Subcutaneous abdominal adipose tissue (tissue), 5 donors: ENCODE data around the gene CHAD.

Source experiments
- H3K27ac ChIP-seq: one replicate; pipeline ENCODE4 v1.7.0; 2013; ENCODE audit warnings: low read depth, mild to moderate bottlenecking, inconsistent platforms, low read length, moderate library complexity
- H3K27me3 ChIP-seq, 5 donors: one replicate each; pipeline ENCODE4 v1.7.0; 2013; ENCODE audit warnings: low read length in 5 of 5, inconsistent platforms in 1 of 5; ENCODE audit not compliant: control insufficient read depth in 5 of 5, insufficient read depth in 4 of 5
- H3K36me3 ChIP-seq, 5 donors: one replicate each; pipeline ENCODE4 v1.7.0; 2013; ENCODE audit warnings: low read length in 5 of 5; ENCODE audit not compliant: control insufficient read depth in 5 of 5, insufficient read depth in 5 of 5
- H3K4me1 ChIP-seq, 5 donors: one replicate each; pipeline ENCODE4 v1.7.0; 2013; ENCODE audit warnings: low read length in 5 of 5, mild to moderate bottlenecking in 3 of 5, moderate library complexity in 1 of 5; ENCODE audit not compliant: control insufficient read depth in 5 of 5, insufficient read depth in 5 of 5
- H3K4me3 ChIP-seq, 5 donors: one replicate each; pipeline ENCODE4 v1.7.0; 2013; ENCODE audit warnings: low read length in 5 of 5, low read depth in 1 of 5
- H3K9ac ChIP-seq, 5 donors: one replicate each; pipeline ENCODE4 v1.7.0; 2013; ENCODE audit warnings: low read length in 5 of 5, mild to moderate bottlenecking in 4 of 5, moderate library complexity in 3 of 5
- H3K9me3 ChIP-seq, 5 donors: one replicate each; pipeline ENCODE4 v1.7.0; 2013; ENCODE audit warnings: low read length in 5 of 5; ENCODE audit not compliant: control insufficient read depth in 5 of 5
- donor health status: healthy.
- donor health status: healthy.
- donor health status: healthy.
- donor health status: healthy.
- donor health status: healthy.

The CHAD gene

DNA sequence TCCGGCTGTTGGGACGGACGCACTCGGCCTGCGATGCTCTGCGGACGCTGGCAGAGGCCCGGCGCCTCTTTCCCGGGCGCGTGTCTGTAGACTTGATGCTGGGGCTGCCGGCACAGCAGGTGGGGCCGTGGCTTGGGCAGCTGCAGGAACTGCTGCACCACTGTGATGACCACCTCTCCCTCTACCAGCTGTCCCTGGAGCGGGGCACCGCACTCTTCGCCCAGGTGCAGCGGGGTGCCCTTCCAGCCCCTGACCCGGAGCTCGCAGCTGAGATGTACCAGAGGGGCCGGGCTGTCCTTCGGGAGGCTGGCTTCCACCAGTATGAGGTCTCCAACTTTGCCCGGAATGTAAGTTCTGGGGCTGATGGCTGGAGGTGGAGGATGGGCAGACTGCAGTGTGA, 13.4 kb upstream of the CHAD start:
- Histone ChIP-seq H3K36me3 (peaks cover 4 to 40% (median 33%) of the 10 kb centered on the region in 5 donors), H3K27ac (peak overlapping the region; percentile 85), H3K4me1 (peaks cover 12 to 49% (median 42%) of the 10 kb centered on the region in 5 donors)

DNA sequence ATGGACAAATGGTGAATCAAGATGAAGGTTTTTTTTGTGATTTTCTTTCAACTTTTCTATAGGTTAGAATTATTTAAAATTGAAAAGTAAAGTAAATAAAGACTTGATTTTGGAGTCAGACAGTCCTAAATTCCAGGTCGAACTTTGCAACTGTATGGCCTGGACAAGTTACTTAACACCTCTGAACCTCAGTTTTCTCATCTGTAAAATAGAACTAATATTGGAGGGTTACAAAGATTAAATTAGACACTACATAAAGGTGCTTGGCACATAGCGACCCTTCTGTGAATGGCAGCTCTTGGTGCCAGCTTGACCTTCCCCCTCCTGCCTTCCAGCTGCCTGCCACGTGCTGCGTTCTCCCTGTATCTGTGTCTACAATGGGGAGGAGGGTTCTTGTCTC, 13.0 kb upstream of the CHAD start:
- Histone ChIP-seq H3K27me3 (no peaks in the 10 kb centered on the region), H3K4me1 (peaks cover 12 to 49% (median 42%) of the 10 kb centered on the region in 5 donors), H3K4me3 (no peak overlapping the region), H3K9me3 (no peaks in the 10 kb centered on the region), H3K36me3 (peaks cover 4 to 37% (median 32%) of the 10 kb centered on the region in 5 donors), H3K9ac (peak overlapping the region in 3 of 5 donors; percentile 4 to 26 (median 8)), H3K27ac (peak overlapping the region; percentile 85)

More for the DNA sequence above, 13.4 kb upstream of the CHAD start:
- H3K4me3 ChIP-seq, result no peak overlapping the region
- no peaks in the 10 kb centered on the region for H3K9me3 ChIP-seq
- H3K9ac ChIP-seq, result peak overlapping the region in 3 of 5 donors; percentile 4 to 68 (median 8)
- H3K27me3 ChIP-seq, result no peaks in the 10 kb centered on the region

DNA sequence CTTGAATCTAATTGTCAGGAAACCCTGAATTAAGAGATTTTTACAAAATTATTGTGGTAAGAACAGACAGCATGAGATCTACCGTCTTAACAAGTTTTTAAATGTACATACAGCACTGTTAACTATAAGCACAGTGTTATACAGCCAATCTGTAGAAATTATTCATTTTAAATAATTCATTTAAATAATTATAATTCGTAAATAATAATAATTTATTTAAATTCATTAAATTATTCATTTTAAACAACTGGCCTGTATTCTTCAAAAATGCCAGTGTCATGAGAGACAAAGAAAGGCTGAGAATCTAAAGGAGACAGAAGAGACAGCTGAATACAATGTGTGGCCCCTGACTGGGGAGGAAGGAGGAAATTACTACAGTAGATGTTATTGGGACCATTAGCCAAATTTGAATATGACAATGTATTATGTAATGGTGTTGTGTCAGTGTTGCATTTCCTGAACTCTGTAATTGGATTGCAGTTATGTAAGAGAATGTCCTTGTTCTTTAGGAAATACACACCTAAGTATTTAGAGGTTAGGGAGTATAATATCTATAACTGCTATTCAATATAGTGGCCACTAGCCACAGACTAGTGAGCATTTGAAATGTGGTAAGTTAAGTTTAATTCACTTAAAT, 12.3 kb upstream of the CHAD start:
- H3K4me1 ChIP-seq, result peaks cover 12 to 49% (median 42%) of the 10 kb centered on the region in 5 donors
- no peak overlapping the region for H3K4me3 ChIP-seq
- no peaks in the 10 kb centered on the region for H3K9me3 ChIP-seq
- peak overlapping the region in 2 of 5 donors; percentile 9 to 14 for H3K9ac ChIP-seq
- H3K27me3 ChIP-seq, result no peaks in the 10 kb centered on the region
- H3K36me3 ChIP-seq, result peaks cover 4 to 35% (median 32%) of the 10 kb centered on the region in 5 donors
- H3K27ac ChIP-seq, result peak overlapping the region; percentile 86

DNA sequence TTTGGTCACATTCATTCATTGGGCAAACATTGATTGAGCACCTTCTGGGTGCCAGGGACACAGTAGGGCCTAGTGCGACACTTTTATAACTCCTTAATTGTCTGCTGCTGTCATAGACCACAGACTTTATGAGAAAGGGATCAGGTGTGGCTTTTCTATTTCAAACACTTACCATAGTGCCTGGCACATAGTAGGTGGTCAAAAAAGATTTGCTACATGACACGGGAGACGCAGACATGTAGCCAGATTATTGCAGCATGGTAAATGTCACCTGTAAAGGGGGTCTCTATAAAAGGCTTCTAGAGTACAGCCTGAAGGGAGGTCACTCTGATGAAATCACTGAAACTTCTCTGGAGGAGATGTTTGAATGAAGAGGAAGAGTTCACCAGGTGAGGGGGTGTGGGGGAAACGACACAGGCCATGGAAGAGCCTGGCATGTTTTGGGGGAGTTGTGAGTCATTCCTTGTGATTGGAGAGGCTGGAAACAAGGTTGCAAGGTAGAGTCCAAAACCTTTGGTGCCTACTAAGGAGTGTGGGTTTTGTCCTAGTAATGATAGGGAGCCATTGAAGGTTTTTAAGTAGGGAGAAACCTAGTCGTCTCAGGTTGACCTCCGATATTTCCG, 11.6 kb upstream of the CHAD start:
- no peaks in the 10 kb centered on the region for H3K9me3 ChIP-seq
- H3K27ac ChIP-seq, result peak overlapping the region; percentile 86
- H3K36me3 ChIP-seq, result peaks cover 3 to 28% (median 25%) of the 10 kb centered on the region in 5 donors
- H3K4me3 ChIP-seq, result peak overlapping the region in 2 of 5 donors; percentile 47 to 77
- peaks cover 12 to 49% (median 42%) of the 10 kb centered on the region in 5 donors for H3K4me1 ChIP-seq
- H3K9ac ChIP-seq, result peak overlapping the region in 3 of 5 donors; percentile 9 to 59 (median 35)
- H3K27me3 ChIP-seq, result no peaks in the 10 kb centered on the region

DNA sequence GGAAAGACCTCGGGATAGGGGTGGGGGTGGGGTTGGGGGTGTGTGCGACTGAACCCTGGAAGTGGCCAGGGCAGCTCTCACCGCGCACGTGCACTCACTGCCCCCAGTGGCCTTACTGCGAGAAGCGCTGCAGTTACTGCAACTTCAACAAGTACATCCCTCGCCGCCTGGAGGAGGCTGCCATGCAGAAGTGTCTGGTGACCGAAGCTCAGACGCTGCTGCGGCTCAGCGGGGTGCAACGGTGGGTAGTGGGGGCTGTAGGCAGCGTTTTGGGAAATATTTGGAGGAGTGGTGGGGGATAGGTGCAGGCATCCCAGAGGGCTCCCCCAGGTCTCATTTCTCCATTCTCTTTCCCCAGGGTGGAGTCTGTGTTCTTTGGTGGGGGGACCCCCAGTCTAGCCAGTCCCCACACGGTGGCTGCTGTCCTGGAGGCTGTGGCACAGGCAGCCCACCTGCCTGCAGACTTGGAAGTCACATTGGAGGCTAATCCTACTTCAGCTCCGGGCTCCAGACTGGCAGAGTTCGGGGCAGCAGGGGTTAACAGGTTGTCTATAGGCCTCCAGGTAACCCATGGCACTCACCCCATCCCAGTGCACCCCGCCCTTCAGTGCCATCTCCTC, 11.0 kb upstream of the CHAD start:
- Histone ChIP-seq H3K9ac (peak overlapping the region in 2 of 5 donors; percentile 53 to 88), H3K9me3 (no peaks in the 10 kb centered on the region), H3K4me3 (peak overlapping the region; percentile 77 to 91 (median 83)), H3K4me1 (peaks cover 12 to 49% (median 42%) of the 10 kb centered on the region in 5 donors), H3K36me3 (peaks cover 0 to 23% (median 21%) of the 10 kb centered on the region in 5 donors), H3K27ac (peak overlapping the region; percentile 86), H3K27me3 (no peaks in the 10 kb centered on the region)

DNA sequence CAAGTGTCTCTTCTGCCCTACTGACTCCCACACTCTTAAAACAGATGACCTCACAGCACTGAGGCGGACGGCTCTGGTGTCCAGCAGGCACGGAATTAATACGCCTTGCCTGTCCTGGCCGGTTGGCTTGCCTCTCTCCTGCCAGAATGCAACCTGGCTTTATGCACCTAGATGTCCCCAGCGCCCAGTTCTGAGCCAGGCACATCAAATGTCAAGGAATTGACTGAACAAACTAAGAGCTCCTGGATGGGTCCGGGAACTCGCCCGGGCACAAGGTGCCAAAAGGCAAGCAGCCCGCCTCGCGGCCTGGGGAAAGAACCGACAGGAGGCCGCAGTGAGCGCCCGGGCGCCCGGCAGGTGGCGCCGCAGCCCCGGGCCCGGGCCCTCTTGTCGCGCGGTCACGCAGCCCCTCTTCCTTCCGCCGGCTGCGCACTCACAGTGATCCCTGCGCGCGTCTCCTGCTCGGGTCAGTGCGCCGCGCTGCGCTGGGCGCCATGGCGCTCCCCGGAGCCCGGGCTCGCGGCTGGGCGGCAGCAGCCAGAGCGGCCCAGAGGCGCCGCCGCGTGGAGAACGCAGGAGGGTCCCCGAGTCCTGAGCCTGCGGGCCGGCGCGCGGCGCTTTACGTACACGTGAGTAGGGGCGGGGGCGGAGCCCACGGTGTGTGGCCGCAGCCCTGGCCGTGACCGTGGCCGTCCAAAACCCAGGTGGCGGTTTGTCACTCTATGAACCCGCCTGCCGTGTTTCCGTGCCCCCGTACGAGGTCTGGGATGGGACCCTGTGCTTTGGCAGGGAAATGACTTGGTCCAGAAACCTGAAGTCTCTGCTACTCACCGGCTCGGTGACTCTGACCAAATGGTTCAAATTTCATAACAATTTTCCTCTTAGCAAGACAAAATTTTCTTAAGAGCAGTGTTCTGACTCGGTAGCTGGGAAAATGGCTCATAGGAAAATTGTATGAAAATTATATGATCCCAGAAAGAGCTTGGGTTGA, 10.0 kb upstream of the CHAD start, which contains the start of gene RSAD1:
RSAD1 (plus strand) TSS at position 470 of the 991 bp plus-strand sequence; CDS start at position 495, 25 bp downstream.
- Histone ChIP-seq H3K4me3 (peak within 1 kb of the TSS; percentile 77 to 91 (median 83)), H3K27me3 (no peaks in the 10 kb centered on the region), H3K9me3 (no peaks in the 10 kb centered on the region), H3K36me3 (peaks cover 0 to 23% (median 19%) of the 10 kb centered on the region in 5 donors), H3K4me1 (peaks cover 12 to 41% (median 35%) of the 10 kb centered on the region in 5 donors), H3K27ac (peak within 1 kb of the TSS; percentile 86), H3K9ac (peak within 1 kb of the TSS; percentile 71 to 88 (median 80))

DNA sequence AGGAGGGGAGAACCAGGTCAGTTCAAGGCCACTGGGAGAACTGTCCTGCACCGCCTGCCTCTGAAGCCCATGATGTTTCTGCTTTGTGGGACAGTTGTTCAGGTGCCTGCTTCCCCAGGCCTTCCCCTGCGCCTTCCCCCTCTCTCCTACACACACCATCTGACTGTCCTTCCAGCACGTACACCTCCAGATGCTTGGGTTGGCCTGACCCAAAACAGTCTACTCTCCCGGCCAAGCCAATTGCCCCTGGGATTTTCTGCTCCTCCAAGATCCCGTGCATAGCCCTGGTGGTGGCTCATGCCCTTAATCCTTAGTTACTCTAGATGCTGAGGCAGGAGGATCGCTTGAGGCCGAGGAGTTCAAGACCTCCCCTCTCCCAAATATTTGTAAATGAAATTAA, 9.3 kb upstream of the CHAD start:
- Histone ChIP-seq H3K9me3 (no peaks in the 10 kb centered on the region), H3K27ac (peak overlapping the region; percentile 86), H3K9ac (peak overlapping the region; percentile 32 to 88 (median 78)), H3K27me3 (no peaks in the 10 kb centered on the region), H3K4me1 (peaks cover 12 to 34% (median 29%) of the 10 kb centered on the region in 5 donors), H3K4me3 (peak overlapping the region in 4 of 5 donors; percentile 65 to 91 (median 80)), H3K36me3 (peaks cover 3 to 25% (median 21%) of the 10 kb centered on the region in 5 donors)

DNA sequence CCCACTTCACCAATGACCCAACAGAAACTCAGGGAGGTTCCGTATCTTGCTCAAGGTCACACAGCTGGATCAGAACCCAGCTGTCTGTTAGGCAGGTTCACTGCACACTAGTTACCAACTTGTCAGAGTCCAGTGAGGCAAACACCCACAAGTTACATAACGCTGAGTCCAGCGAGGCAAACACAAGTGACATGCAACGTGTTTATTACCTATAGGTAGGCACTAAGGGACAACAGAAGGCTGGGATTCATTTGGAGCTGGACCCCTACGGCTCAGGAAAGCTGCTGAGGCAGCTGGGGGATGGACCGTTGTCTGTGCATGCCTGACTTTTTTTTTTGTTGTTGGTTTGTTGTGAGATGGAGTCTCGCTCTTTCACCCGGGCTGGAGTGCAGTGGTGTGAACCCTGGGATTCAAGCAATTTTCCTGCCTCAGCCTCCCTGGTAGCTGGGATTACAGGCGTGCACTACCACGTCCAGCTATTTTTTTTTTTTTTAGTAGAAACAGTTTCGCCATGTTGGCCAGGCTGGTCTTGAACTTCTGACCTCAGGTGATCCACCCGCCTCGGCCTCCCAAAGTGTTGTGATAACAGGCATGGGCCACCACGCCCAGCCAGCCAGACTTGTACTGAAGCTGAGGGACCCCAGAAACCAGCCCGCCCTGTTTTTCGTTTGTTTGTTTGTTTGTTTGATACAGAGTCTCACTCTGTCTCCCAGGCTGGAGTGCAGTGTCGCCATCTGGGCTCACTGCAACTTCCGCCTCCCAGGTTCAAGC, 8.1 kb upstream of the CHAD start:
- no peaks in the 10 kb centered on the region for H3K27me3 ChIP-seq
- peaks cover 3 to 28% (median 26%) of the 10 kb centered on the region in 5 donors for H3K36me3 ChIP-seq
- peaks cover 9 to 24% (median 21%) of the 10 kb centered on the region in 5 donors for H3K4me1 ChIP-seq
- H3K9ac ChIP-seq, result no peak overlapping the region
- H3K9me3 ChIP-seq, result no peaks in the 10 kb centered on the region
- no peak overlapping the region for H3K27ac ChIP-seq
- no peak overlapping the region for H3K4me3 ChIP-seq
